22Rv1 (cell line): Measurements from ENCODE around the gene TMIGD2.

Experiments used
- CTCF ChIP-seq: fragments of 450-650 bp; IDR thresholded peaks from 2 replicates; pipeline ENCODE4 v1.5.1; 2017; ENCODE audit warnings: mild to moderate bottlenecking
- ZFX ChIP-seq: fragments of 450-650 bp; IDR thresholded peaks from 2 replicates; pipeline ENCODE4 v1.6.1; 2017; ENCODE audit warnings: antibody characterized with exemption, borderline replicate concordance

GRCh38 chr19:4277191-4277696 lies 24.9 kb downstream of the TMIGD2 start:
- no peak for TF ChIP-seq CTCF
- no peak for TF ChIP-seq ZFX
